Myocyte (in vitro differentiated cells): Measurements from ENCODE around the gene PRR7. TPM values are rescaled to one million over a fixed set of nuclear protein-coding genes. Genes with fewer than 3 reads are reported as not detected.

Experiments used
- DNase-seq: peaks from one replicate; pipeline ENCODE4 v3.0.0-alpha.2; 2012; ENCODE audit warnings: low read depth
- total RNA-seq: library from RNA; depleted of rRNA; stranded (reverse); fragments of >200 nt; gene quantifications from 2 replicates; pipeline ENCODE4 v1.2.3, GENCODE V29; 2014

Gene PRR7
- total RNA-seq, 1 donor from 2014 or later = 23.1 TPM

GRCh38 chr5:177450667-177451424 is 4.2 kb downstream of the PRR7 start:
- DNase-seq = no peak

GRCh38 chr5:177452688-177453638 is 6.3 kb downstream of the PRR7 start:
- no peak for DNase-seq

DNA sequence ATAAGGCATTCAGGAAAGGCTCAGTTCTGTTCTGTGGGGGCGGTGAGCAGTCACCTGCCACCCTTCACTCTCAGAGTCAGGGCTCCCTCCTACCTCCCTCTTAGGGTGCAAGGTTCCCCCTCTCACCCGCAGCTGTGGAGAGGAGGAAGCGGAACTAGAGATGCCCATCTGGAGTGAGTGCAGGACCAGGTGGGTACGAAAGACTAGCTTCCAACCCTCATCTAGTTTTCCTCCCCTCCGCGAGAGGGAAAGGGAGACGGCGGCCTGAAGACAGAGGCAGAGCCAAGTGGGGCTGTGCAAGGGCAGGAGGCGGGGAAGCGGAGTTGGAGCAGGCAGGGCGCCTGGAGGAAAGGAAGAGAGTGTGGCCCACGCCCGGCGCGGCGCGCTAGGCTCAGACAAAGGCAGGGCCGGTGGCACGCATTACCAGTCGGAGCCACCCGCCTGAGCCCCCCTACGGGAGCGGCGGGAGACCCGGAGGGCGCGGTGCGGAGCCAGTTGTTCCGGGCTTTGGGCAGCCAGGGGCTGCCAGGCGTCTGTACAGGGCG is 7.3 kb downstream of the PRR7 start:
- no peak for DNase-seq

DNA sequence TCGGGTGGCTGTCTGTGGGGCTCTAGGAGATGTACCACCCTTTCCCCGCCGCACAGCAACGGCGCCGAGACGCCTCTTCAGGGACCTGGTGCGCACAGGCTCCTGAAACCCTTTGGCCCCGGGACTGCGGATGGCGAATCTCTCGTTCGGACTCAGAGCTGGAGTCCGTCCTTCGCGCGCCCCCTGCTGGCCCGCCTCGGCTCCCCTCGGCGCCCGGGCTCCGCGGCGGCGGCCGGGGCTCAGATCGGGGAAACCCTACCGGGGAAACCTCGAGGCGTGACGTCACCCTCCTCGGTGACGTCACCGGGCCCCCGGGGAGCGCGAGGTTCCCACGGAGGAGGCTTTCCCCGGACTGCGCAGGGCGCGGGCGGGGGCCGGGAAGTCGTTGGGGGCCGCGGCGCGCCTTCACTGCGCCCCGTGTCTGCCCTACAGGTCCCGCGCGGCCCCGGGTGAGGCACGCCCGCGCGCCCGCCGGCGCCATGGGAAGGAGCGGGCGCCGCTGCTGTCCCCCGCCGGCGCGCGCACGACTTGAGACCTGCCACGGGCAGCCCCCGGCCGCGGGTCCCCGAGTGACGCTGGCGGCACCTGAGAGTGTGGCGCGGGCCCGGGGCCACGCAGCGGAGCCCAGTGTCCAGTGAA is 7.9 kb downstream of the PRR7 start:
- DNase-seq = peak; percentile 88

GRCh38 chr5:177455036-177455660 is 8.5 kb downstream of the PRR7 start:
- peak; percentile 76 for DNase-seq

GRCh38 chr5:177455661-177456590 is 9.3 kb downstream of the PRR7 start:
- DNase-seq = peak; percentile 84

DNA sequence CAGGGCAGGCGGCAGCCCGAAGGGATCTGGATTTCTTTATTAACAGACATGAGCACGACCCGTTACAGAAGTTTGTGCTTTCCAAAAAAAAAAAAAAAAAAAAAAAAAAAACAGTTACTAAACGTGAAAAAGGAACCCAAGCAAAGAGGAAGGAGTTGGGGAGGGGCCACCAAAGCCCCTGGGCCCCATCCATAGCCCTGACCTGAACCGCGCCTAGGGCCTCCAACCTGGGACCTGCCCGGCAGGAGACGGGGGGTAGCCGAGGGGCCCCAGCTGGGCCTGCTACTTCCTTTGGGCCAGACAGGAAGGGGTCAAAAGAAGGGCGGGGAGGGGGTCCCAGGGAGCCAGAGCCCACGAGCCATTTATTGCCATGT is 10.0 kb downstream of the PRR7 start:
- no peak for DNase-seq

DNA sequence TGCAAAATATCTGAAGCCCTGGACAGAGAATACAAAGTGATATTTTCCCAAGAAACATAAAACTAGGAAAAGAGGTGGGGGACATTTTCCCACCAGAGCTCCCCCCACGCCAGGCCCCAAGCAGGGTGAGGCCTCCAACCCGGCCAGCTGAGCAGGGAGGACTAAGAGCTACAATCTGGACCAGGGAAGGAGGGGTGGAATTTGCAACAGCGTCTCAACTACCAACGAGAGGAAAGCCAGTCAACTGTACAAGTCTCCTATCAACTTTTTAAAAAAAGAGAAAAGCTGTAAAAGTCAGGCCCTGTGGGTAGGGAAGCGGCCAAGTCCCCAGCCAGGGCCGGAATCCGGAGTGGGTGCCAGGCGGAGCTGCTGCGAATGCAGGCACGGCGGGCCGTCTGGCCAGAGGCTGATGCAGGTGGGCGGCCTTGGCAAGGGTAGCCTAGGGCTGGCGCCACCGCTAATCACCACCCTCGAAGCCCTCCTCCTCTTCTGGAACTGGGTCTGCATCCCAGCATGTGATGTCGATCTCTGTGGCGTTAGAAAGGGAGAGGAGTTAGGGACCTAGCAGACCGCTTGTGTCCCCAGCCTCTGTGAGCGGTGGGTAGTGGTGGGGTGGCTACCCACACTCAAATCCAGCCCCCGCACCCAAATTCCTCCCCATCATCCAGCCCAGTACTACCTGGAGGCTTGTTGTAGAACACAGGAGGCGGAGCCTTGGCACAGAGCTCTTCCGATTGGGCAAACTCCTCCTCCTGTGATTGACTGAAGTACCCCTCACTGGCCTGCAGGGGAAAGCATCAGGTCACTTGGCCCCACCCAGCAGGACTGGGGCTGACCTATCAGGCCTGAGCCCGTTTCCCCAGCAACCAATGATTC is 10.6 kb downstream of the PRR7 start:
- DNase-seq = peak; percentile 90

DNA sequence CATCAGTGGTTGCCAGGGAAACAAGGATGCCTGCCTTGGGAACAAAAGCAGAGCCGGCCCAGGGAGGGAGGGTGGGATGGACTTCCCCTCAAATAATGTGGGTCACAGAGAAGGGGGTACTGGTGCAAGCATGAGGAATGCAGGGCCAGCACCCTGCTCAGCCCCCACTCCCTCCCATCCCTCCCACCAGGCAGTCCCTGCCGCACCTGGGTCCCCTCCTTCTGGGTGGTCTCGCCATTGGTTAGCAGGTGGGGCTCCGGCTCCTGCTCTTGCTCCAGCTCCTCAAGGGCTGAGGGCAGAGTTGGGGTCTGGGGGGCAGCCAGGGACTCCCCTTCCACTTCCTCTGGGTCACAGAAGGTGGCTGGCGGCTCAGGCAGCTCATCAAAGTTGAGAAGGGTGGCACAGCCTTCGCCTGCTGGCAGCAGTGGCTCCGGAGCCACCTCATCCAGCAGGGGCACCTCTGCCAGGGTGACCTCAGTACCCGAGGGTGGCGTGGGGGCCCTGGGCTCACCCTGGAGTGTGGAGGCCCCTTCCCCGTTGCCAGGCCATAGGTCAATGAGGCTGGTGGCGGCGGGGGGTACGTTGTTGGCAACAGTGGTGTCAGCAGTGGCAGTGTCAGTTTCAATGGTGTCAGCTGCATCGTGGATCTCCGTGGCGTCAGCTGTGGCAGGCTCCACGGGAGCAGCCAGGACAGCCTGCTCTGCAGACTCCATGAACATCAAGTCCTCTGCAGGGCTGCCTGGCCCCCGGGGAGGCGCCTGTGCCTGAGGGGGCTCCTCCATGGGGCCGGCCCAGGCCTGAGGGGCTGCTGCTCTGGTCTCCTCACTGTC is 11.5 kb downstream of the PRR7 start:
- DNase-seq = no peak

DNA sequence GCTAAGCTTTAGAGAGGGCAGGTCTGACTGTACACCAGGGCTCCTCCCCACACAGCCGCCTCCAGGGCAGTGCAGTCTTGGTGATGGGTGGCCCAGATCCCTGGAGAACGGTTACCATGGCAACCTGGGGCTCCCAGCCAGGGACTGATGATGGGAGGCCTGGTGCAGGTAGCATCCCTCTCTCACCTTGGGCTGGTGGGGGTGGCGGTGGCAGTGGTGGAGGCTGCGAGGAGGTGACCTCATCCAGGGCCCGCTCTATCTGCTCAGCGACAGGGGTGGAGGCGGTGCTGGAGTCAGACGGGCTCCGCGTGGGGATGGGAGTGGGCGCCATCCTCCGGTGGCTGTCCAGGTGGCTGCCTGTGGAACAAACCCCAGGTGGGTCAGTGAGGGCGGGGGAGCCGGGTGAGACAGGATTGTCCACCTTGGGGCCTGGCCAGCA is 12.3 kb downstream of the PRR7 start:
- no peak for DNase-seq

DNA sequence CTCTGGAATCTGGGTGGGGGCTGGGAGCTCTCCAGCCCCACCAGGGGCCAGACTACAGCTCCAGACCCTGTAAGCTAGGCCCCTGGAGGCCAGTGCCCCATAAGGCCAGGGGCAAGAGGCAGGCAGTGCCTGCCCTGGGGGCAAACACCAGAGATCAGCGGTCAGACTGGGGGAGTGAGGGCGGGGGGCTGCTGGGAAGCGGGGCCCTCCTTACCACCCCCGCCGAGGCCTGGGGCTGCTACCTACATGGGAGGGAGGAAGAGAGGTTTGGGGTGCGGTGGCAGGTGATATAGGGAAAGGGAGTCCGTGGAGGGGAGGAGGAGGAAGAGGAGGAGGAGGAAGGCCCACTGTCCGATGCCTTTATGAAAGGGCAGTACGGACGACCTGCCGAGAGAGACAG is 12.7 kb downstream of the PRR7 start:
- no peak for DNase-seq

GRCh38 chr5:177459819-177460628 is 13.4 kb downstream of the PRR7 start:
- DNase-seq = no peak

GRCh38 chr5:177462021-177462670 is 15.5 kb downstream of the PRR7 start:
- no peak for DNase-seq

DNA sequence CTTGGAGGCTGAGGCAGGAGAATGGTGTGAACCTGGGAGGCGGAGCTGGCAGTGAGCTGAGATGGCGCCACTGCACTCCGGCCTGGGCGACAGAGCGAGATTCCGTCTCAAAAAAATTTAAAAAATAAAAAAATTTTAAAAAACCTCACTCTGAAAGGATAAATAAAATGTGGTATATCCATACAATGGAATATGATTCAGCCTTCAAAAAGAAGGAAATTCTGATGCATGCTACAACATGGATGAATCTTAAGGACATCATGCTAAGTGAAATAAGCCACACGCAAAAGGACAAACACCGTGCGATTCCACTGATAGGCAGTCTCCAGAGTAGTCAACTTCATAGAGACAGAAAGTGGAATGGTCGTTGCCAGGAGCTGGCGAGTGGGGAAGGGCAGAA is 18.4 kb downstream of the PRR7 start:
- DNase-seq = no peak

GRCh38 chr5:177466861-177467260 is 20.2 kb downstream of the PRR7 start:
- DNase-seq = no peak

DNA sequence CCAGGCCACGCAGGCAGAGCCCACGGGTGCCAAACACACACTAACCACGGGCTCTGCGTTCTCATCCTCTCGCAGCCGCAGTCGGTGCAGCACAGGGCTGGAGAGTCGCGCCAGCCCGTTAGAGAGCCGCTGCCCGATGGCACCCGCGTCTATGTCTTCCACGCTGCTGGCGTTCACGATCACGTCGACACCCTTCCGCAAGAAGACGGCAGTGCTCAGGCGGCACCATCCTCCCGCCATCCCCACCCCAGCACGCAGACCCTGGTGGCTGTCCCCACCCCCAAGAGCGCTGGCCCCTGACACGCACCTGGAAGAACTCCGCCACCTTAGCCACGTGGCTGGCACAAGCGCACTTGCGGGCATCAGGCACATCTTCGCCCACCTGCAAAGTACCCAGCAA is 20.8 kb downstream of the PRR7 start:
- DNase-seq = no peak

DNA sequence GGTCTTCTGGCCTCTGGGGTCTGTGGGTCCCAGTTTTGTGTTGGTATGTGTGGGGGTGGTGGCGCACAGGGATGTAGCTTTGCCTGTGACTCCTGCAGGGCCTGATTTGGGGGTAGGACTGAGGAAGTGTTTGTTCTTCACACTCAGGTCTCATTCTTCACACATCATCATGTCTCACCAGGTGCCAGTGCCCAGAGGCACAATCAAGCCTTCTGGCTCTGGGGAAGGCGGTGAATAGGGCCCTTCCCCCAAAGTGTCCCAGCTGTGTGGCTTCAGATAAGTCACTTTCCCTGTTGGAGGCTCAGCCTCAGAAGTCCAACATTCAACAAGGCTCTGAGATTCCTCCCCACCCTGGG is 21.7 kb downstream of the PRR7 start:
- no peak for DNase-seq
